HepG2 (cell line): ENCODE results near the gene ESYT1. TPM values are rescaled to one million over a fixed set of nuclear protein-coding genes. Genes with fewer than 3 reads are reported as not detected.
A peak's percentile ranks its signal among the peaks of the same experiment; 100 is the strongest.

Source experiments
- CENPX ChIP-seq: sonication (generic); formaldehyde crosslinking; IDR thresholded peaks from 2 replicates; pipeline ENCODE4 v1.9.0; 2021; ENCODE audit warnings: mild to moderate bottlenecking, missing genetic modification reagents, moderate library complexity
- FOXP1 ChIP-seq, 2 experiments: fragments of 450-650 bp in 1 of 2; IDR thresholded peaks; 2 replicates each; pipeline ENCODE4 v1.6.1; 2017 to 2018; ENCODE audit warnings: antibody characterized with exemption in 1 of 2
- GABPB1 ChIP-seq: IDR thresholded peaks from 2 replicates; pipeline ENCODE4 v1.6.1; 2016; ENCODE audit warnings: mild to moderate bottlenecking, missing genetic modification reagents, moderate library complexity, missing compliant biosample characterization
- HCFC1 ChIP-seq: fragments of 150-350 bp; IDR thresholded peaks from 2 replicates; pipeline ENCODE4 v1.6.1; 2014; ENCODE audit warnings: low read depth, low read length
- HDAC1 ChIP-seq: sonication (generic); formaldehyde crosslinking; IDR thresholded peaks from 2 replicates; pipeline ENCODE4 v1.5.1; 2020; ENCODE audit warnings: mild to moderate bottlenecking, missing genetic modification reagents
- KMT2B ChIP-seq: IDR thresholded peaks from 2 replicates; pipeline ENCODE4 v1.6.1; 2016; ENCODE audit warnings: missing genetic modification reagents, missing compliant biosample characterization
- POGZ ChIP-seq: sonication (generic); formaldehyde crosslinking; IDR thresholded peaks from 2 replicates; pipeline ENCODE4 v1.4.0; 2020; ENCODE audit warnings: mild to moderate bottlenecking, missing genetic modification reagents
- SIX4 ChIP-seq: sonication (generic); formaldehyde crosslinking; IDR thresholded peaks from 2 replicates; pipeline ENCODE4 v1.4.0; 2020; ENCODE audit warnings: missing genetic modification reagents
- SMAD1 ChIP-seq: sonication (generic); formaldehyde crosslinking; IDR thresholded peaks from 2 replicates; pipeline ENCODE4 v1.4.0; 2020; ENCODE audit warnings: missing genetic modification reagents, low read depth, mild to moderate bottlenecking, borderline replicate concordance
- ZBTB8A ChIP-seq: sonication (generic); formaldehyde crosslinking; IDR thresholded peaks from 2 replicates; pipeline ENCODE4 v1.4.0; 2020; ENCODE audit warnings: mild to moderate bottlenecking, low read depth, missing genetic modification reagents, borderline replicate concordance
- ZFP36L1 ChIP-seq: sonication (generic); formaldehyde crosslinking; IDR thresholded peaks from 2 replicates; pipeline ENCODE4 v1.8.0; 2022; ENCODE audit warnings: mild to moderate bottlenecking, missing genetic modification reagents, moderate library complexity
- ZFY ChIP-seq: sonication (generic); formaldehyde crosslinking; IDR thresholded peaks from 2 replicates; pipeline ENCODE4 v1.4.0; 2020; ENCODE audit warnings: missing genetic modification reagents
- ZNF121 ChIP-seq: sonication (generic); formaldehyde crosslinking; IDR thresholded peaks from 2 replicates; pipeline ENCODE4 v1.5.0; 2020; ENCODE audit warnings: mild to moderate bottlenecking, missing genetic modification reagents
- ZNF761 ChIP-seq: sonication (generic); formaldehyde crosslinking; conservative IDR thresholded peaks from 2 replicates; pipeline ENCODE4 v1.4.0; 2020; ENCODE audit warnings: mild to moderate bottlenecking, missing genetic modification reagents
- ZNF800 ChIP-seq: sonication (generic); formaldehyde crosslinking; IDR thresholded peaks from 2 replicates; pipeline ENCODE4 v1.4.0; 2020; ENCODE audit warnings: missing genetic modification reagents
- polyA plus RNA-seq, 8 experiments: library from polyadenylated mRNA; depleted of rRNA in 3 of 8; stranded (reverse) in 7 of 8; unstranded in 1 of 8; fragments of >200 nt; fragmentation: Illumina TruSeq in 4 of 8; extraction: Trizol in 4 of 8; gene quantifications; 2 replicates each; pipeline versions ENCODE4 v1.2.1 to v1.2.3, GENCODE V29; 2011 to 2016; ENCODE audit warnings: low read depth in 4 of 8, missing spikeins in 1 of 8, mixed read lengths in 1 of 8; ENCODE audit not compliant: insufficient read depth in 1 of 8
- total RNA-seq, 5 experiments: library from RNA; depleted of rRNA; stranded (reverse); fragments of >200 nt; fragmentation: Illumina TruSeq; extraction: Trizol; gene quantifications; 2 replicates each; pipeline ENCODE4 v1.2.3, GENCODE V29; 2016; ENCODE audit warnings: low read depth in 1 of 5
- TF ChIP-seq, protein P1 (sequence below): sonication (generic); formaldehyde crosslinking; IDR thresholded peaks from 2 replicates; pipeline ENCODE4 v1.4.0; 2020; ENCODE audit warnings: mild to moderate bottlenecking, missing genetic modification reagents
- TF ChIP-seq, protein P2 (sequence below): sonication (generic); formaldehyde crosslinking; IDR thresholded peaks from 2 replicates; pipeline ENCODE4 v1.4.0; 2020; ENCODE audit warnings: mild to moderate bottlenecking, missing genetic modification reagents, borderline replicate concordance

The ESYT1 gene
- total and polyA plus RNA-seq, 2 of the 13 experiments (the other 11 are each of a cell fraction or from before 2014, with no cell fraction given), result 66.9 to 71.0 TPM

GRCh38 chr12:56189099-56189917, 61.2 kb downstream of the ESYT1 start, which contains the start of gene SMARCC2 (continued):
- TF ChIP-seq, protein P1, sequence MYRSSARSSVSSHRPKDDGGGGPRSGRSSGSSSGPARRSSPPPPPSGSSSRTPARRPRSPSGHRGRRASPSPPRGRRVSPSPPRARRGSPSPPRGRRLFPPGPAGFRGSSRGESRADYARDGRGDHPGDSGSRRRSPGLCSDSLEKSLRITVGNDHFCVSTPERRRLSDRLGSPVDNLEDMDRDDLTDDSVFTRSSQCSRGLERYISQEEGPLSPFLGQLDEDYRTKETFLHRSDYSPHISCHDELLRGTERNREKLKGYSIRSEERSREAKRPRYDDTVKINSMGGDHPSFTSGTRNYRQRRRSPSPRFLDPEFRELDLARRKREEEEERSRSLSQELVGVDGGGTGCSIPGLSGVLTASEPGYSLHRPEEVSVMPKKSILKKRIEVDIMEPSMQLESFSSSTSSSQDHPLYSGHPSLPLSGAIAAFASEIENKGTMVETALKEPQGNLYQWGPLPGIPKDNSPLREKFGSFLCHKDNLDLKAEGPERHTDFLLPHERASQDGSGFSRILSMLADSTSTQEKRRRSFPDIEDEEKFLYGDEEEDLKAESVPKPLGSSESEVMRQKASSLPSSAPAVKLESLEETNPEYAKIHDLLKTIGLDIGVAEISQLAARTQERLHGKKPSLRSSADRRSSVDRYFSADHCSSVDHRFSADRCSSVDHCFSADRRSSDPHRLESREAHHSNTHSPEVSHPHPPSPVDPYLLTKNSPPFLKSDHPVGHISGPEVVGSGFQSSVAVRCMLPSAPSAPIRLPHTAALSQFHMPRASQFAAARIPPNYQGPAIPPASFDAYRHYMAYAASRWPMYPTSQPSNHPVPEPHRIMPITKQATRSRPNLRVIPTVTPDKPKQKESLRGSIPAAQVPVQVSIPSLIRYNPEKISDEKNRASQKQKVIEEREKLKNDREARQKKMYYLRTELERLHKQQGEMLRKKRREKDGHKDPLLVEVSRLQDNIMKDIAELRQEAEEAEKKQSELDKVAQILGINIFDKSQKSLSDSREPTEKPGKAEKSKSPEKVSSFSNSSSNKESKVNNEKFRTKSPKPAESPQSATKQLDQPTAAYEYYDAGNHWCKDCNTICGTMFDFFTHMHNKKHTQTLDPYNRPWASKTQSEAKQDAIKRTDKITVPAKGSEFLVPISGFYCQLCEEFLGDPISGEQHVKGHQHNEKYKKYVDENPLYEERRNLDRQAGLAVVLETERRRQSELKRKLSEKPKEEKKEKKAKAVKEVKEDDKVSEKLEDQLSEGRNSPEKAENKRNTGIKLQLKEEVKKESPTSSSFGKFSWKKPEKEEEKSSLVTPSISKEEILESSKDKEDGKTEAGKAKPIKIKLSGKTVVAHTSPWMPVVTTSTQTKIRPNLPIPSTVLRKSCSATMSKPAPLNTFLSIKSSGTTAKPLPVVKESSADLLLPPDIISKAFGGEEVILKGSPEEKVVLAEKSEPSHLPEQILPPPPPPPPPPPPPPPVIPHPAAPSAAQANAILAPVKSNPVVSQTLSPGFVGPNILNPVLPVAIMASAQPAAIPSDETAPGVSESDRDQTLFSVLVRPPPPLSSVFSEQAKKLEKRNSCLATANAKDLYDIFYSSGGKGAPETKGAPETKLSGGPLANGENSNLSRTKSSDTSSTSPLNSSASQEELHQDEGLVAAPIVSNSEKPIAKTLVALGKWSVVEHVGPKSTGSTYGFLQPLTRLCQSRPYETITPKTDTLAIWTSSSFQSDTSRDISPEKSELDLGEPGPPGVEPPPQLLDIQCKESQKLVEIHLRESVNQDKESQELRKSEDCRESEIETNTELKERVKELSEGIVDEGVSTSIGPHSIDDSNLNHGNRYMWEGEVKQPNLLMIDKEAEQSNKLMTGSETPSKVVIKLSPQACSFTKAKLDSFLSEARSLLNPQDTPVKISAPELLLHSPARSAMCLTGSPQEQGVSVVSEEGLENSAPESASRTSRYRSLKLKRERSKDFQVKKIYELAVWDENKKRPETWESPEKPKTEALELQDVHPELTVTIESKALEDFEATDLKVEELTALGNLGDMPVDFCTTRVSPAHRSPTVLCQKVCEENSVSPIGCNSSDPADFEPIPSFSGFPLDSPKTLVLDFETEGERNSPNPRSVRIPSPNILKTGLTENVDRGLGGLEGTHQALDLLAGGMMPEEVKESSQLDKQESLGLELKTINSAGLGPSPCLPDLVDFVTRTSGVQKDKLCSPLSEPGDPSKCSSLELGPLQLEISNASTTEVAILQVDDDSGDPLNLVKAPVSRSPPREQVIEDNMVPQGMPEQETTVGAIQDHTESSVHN, result no peak
- TF ChIP-seq ZFP36L1 (CRISPR knock-in tag) (no peak), CENPX (CRISPR knock-in tag) (no peak), POGZ (CRISPR knock-in tag) (peak; percentile 49; the same call in 1 of the 2 replicates), ZNF800 (CRISPR knock-in tag) (no peak), ZFY (CRISPR knock-in tag) (peak; percentile 60; the same call in 1 of the 2 replicates), SMAD1 (no peak), HCFC1 (0 out of 2 replicates have a peak, but pooled peaks have one; percentile 20), ZNF121 (CRISPR knock-in tag) (no peak), SIX4 (CRISPR knock-in tag) (no peak), ZNF761 (CRISPR knock-in tag) (0 out of 2 replicates have a peak, but pooled peaks have one; percentile 6), HDAC1 (CRISPR knock-in tag) (no peak; the same call in 1 of the 2 replicates), GABPB1 (peak; percentile 9; the same call in 1 of the 2 replicates), FOXP1 (IDR thresholded peaks at IDR 0.05) (no peak), FOXP1 (CRISPR knock-in tag; IDR thresholded peaks at IDR 0.05) (no peak), KMT2B (CRISPR knock-in tag) (no peak), ZBTB8A (CRISPR knock-in tag) (no peak)
- TF ChIP-seq, protein P2, sequence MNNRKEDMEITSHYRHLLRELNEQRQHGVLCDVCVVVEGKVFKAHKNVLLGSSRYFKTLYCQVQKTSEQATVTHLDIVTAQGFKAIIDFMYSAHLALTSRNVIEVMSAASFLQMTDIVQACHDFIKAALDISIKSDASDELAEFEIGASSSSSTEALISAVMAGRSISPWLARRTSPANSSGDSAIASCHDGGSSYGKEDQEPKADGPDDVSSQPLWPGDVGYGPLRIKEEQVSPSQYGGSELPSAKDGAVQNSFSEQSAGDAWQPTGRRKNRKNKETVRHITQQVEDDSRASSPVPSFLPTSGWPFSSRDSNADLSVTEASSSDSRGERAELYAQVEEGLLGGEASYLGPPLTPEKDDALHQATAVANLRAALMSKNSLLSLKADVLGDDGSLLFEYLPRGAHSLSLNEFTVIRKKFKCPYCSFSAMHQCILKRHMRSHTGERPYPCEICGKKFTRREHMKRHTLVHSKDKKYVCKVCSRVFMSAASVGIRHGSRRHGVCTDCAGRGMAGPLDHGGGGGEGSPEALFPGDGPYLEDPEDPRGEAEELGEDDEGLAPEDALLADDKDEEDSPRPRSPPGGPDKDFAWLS (CRISPR knock-in tag), result no peak
